Mesenchymal stem cell (in vitro differentiated cells and primary cell): ENCODE measurements around the gene PDE4B.
"Not testable (repeated sequence)": the region's sequence is repeated elsewhere in the genome, so short reads cannot be mapped to it uniquely, and the experiment has no call there.

Experiments used
- DNase-seq: peaks from one replicate; pipeline ENCODE4 v3.0.0-alpha.2; 2013
- H2AFZ ChIP-seq: one replicate; pipeline ENCODE4 v1.6.1; 2013; ENCODE audit warnings: low read depth, mild to moderate bottlenecking, control low read depth, inconsistent platforms, low read length, moderate library complexity
- H2AK5ac ChIP-seq: 2 replicates; pipeline ENCODE4 v1.6.1; 2013; ENCODE audit warnings: low read length, moderate library complexity, mild to moderate bottlenecking, inconsistent platforms; ENCODE audit not compliant: severe bottlenecking
- H2BK120ac ChIP-seq: one replicate; pipeline ENCODE4 v1.6.1; 2013; ENCODE audit warnings: low read depth, mild to moderate bottlenecking, inconsistent platforms, low read length, moderate library complexity
- H2BK12ac ChIP-seq, 2 experiments: one replicate each; pipeline ENCODE4 v1.6.1; 2013; ENCODE audit warnings: inconsistent platforms in 2 of 2, low read length in 2 of 2, mild to moderate bottlenecking in 2 of 2, moderate library complexity in 2 of 2, control low read depth in 1 of 2
- H2BK15ac ChIP-seq: one replicate; pipeline ENCODE4 v1.6.1; 2013; ENCODE audit warnings: mild to moderate bottlenecking, low read depth, inconsistent platforms; ENCODE audit not compliant: poor library complexity, severe bottlenecking
- H2BK5ac ChIP-seq: 2 replicates; pipeline ENCODE4 v1.6.1; 2013; ENCODE audit warnings: low read depth, mild to moderate bottlenecking, low read length, control low read depth, inconsistent platforms; ENCODE audit not compliant: poor library complexity, severe bottlenecking
- H3K14ac ChIP-seq, 2 experiments: one replicate each; pipeline ENCODE4 v1.6.1; 2013; ENCODE audit warnings: inconsistent platforms in 2 of 2, low read length in 2 of 2, control low read depth in 1 of 2, mild to moderate bottlenecking in 1 of 2, moderate library complexity in 1 of 2
- H3K18ac ChIP-seq, 2 experiments: one replicate each; pipeline ENCODE4 v1.6.1; 2013; ENCODE audit warnings: inconsistent platforms in 2 of 2, low read length in 2 of 2, control low read depth in 1 of 2, low read depth in 1 of 2, mild to moderate bottlenecking in 1 of 2
- H3K23ac ChIP-seq, 2 experiments: one replicate each; pipeline ENCODE4 v1.6.1; 2013; ENCODE audit warnings: inconsistent platforms in 2 of 2, low read length in 2 of 2, mild to moderate bottlenecking in 2 of 2, moderate library complexity in 2 of 2, control low read depth in 1 of 2
- H3K27ac ChIP-seq: 2 replicates; pipeline ENCODE4 v1.5.1; 2013; ENCODE audit warnings: mild to moderate bottlenecking, moderate library complexity, low read length, control low read depth, inconsistent platforms; ENCODE audit not compliant: poor library complexity, severe bottlenecking
- H3K27me3 ChIP-seq, 2 experiments: 2 replicates each; pipeline versions ENCODE4 v1.6.1 to v1.7.0; 2013; ENCODE audit warnings: low read length in 2 of 2, mild to moderate bottlenecking in 2 of 2, moderate library complexity in 2 of 2, control low read depth in 1 of 2, inconsistent platforms in 1 of 2; ENCODE audit not compliant: control insufficient read depth in 1 of 2, insufficient read depth in 1 of 2
- H3K36me3 ChIP-seq, 2 experiments: 2 replicates each; pipeline versions ENCODE4 v1.6.1 to v1.7.0; 2013; ENCODE audit warnings: low read length in 2 of 2, control low read depth in 1 of 2, inconsistent platforms in 1 of 2, low read depth in 1 of 2, mild to moderate bottlenecking in 1 of 2; ENCODE audit not compliant: insufficient read depth in 2 of 2, control insufficient read depth in 1 of 2
- H3K4ac ChIP-seq, 2 experiments: one replicate each; pipeline ENCODE4 v1.6.1; 2013; ENCODE audit warnings: inconsistent platforms in 2 of 2, low read length in 2 of 2, mild to moderate bottlenecking in 2 of 2, moderate library complexity in 2 of 2, control low read depth in 1 of 2, low read depth in 1 of 2
- H3K4me1 ChIP-seq: 2 replicates; pipeline ENCODE4 v1.6.1; 2013; ENCODE audit warnings: low read depth, low read length, control low read depth; ENCODE audit not compliant: control insufficient read depth, insufficient read depth
- H3K4me2 ChIP-seq: 2 replicates; pipeline ENCODE4 v1.6.1; 2013; ENCODE audit warnings: low read length, mild to moderate bottlenecking, inconsistent platforms; ENCODE audit not compliant: poor library complexity, severe bottlenecking
- H3K4me3 ChIP-seq, 2 experiments: 2 replicates each; pipeline versions ENCODE4 v1.5.1 to v1.7.0; 2013; ENCODE audit warnings: low read length in 2 of 2, mild to moderate bottlenecking in 2 of 2, control low read depth in 1 of 2, low read depth in 1 of 2; ENCODE audit not compliant: insufficient read depth in 1 of 2
- H3K79me1 ChIP-seq: replicated peaks from 2 replicates; pipeline ENCODE4 v1.6.1; 2013; ENCODE audit warnings: mild to moderate bottlenecking, control low read depth, low read length, inconsistent platforms; ENCODE audit not compliant: poor library complexity, severe bottlenecking
- H3K9ac ChIP-seq: 2 replicates; pipeline ENCODE4 v1.7.0; 2013; ENCODE audit warnings: mild to moderate bottlenecking, low read length, moderate library complexity
- H3K9me3 ChIP-seq: 2 replicates; pipeline ENCODE4 v1.7.0; 2013; ENCODE audit warnings: mild to moderate bottlenecking, low read length; ENCODE audit not compliant: control insufficient read depth
- H4K8ac ChIP-seq: one replicate; pipeline ENCODE4 v1.6.1; 2013; ENCODE audit warnings: inconsistent platforms, mild to moderate bottlenecking, low read length, moderate library complexity
- H4K91ac ChIP-seq: one replicate; pipeline ENCODE4 v1.6.1; 2013; ENCODE audit warnings: mild to moderate bottlenecking, low read length, inconsistent platforms
- WGBS: methylation state at CpG from one replicate; pipeline ENCODE4 v1.1.7; 2013; ENCODE audit warnings: mixed read lengths; 5-methylcytosine and 5-hydroxymethylcytosine counted together

The PDE4B gene

DNA sequence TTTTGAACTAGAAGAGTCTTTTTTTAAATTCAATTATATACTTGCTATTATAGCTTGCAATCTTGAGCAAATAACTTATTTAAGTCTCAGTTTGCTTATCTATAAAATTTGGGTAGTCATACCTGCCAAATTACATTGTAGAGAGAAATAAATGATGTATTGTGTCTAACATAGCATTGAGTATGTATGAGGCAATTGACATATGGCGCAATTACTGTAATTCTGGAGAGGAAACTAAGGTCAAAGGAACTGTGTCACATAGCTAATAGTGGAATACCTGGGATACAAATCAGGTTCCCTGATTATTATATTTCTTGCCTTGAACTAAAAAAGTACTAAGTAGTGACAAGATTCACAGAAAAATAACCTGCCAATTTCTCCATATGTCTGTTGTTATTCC lies 302.5 kb downstream of the PDE4B start:
- Histone ChIP-seq H3K14ac (no peak overlapping the region), H3K27me3 (no peaks in the 10 kb centered on the region), H2BK5ac (no peak overlapping the region), H2AFZ (no peak overlapping the region), H3K27ac (no peak overlapping the region), H2BK15ac (no peak overlapping the region), H4K8ac (no peak overlapping the region), H3K4me1 (no peaks in the 10 kb centered on the region), H2AK5ac (no peak overlapping the region), H3K18ac (no peak overlapping the region), H3K36me3 (no peaks in the 10 kb centered on the region), H3K23ac (no peak overlapping the region), H3K4ac (no peak overlapping the region), H3K79me1 (no peaks in the 10 kb centered on the region), H2BK12ac (no peak overlapping the region), H3K9me3 (no peaks in the 10 kb centered on the region), H4K91ac (no peak overlapping the region), H3K9ac (no peak overlapping the region), H3K4me3 (no peak overlapping the region), H2BK120ac (no peak overlapping the region), H3K4me2 (no peak overlapping the region)
- no peak for DNase-seq
- WGBS = 100% methylated on average over 1 of the region's 1 CpG

GRCh38 chr1:66100959-66101358 lies 308.3 kb downstream of the PDE4B start:
- not testable (repeated sequence) for H2BK5ac ChIP-seq, H3K4me3 ChIP-seq, H2AK5ac ChIP-seq, H3K36me3 ChIP-seq, H2BK120ac ChIP-seq, H3K4ac ChIP-seq, H3K4me2 ChIP-seq, H3K23ac ChIP-seq, H3K4me1 ChIP-seq, H4K8ac ChIP-seq, DNase-seq, H3K9me3 ChIP-seq, H3K14ac ChIP-seq, H4K91ac ChIP-seq, H3K18ac ChIP-seq, H2BK12ac ChIP-seq, H3K79me1 ChIP-seq, H3K9ac ChIP-seq, H2BK15ac ChIP-seq, H3K27me3 ChIP-seq, H3K27ac ChIP-seq, H2AFZ ChIP-seq
- 100% methylated on average over 1 of the region's 4 CpGs for WGBS

GRCh38 chr1:66104076-66104475 lies 311.4 kb downstream of the PDE4B start:
- DNase-seq = not testable (repeated sequence)

GRCh38 chr1:66108624-66109023 lies 315.9 kb downstream of the PDE4B start:
- no peaks in the 10 kb centered on the region for H3K27me3 ChIP-seq

More at GRCh38 chr1:66104076-66104475, 311.4 kb downstream of the PDE4B start:
- H3K79me1 ChIP-seq, H2AFZ ChIP-seq, H3K4me2 ChIP-seq, H2BK15ac ChIP-seq, H3K23ac ChIP-seq, H3K27ac ChIP-seq, H3K36me3 ChIP-seq, H3K9me3 ChIP-seq, H4K8ac ChIP-seq, H2BK12ac ChIP-seq, H3K4ac ChIP-seq, H3K14ac ChIP-seq, H2BK120ac ChIP-seq, H3K18ac ChIP-seq, H4K91ac ChIP-seq, H2BK5ac ChIP-seq, H3K27me3 ChIP-seq, H3K9ac ChIP-seq, H2AK5ac ChIP-seq, H3K4me3 ChIP-seq, H3K4me1 ChIP-seq: not testable (repeated sequence)
- no CpG with 5 or more reads among the region's 5 CpGs for WGBS

More at GRCh38 chr1:66108624-66109023, 315.9 kb downstream of the PDE4B start:
- H3K18ac ChIP-seq = no peak overlapping the region
- H3K9ac ChIP-seq = no peak overlapping the region
- H2BK120ac ChIP-seq = no peak overlapping the region
- H4K8ac ChIP-seq = no peak overlapping the region
- H3K14ac ChIP-seq = no peak overlapping the region
- H4K91ac ChIP-seq = no peak overlapping the region
- H3K27ac ChIP-seq = no peak overlapping the region
- H3K4me3 ChIP-seq = no peak overlapping the region
- no peaks in the 10 kb centered on the region for H3K36me3 ChIP-seq
- no peaks in the 10 kb centered on the region for H3K79me1 ChIP-seq
- H3K23ac ChIP-seq = no peak overlapping the region
- WGBS = 88% methylated on average over 1 of the region's 2 CpGs
- H3K4me1 ChIP-seq = no peaks in the 10 kb centered on the region
- no peak for DNase-seq
- H3K9me3 ChIP-seq = no peaks in the 10 kb centered on the region
- no peak overlapping the region for H3K4me2 ChIP-seq
- H3K4ac ChIP-seq = no peak overlapping the region
- H2BK15ac ChIP-seq = no peak overlapping the region
- no peak overlapping the region for H2BK12ac ChIP-seq
- H2BK5ac ChIP-seq = no peak overlapping the region
- no peak overlapping the region for H2AFZ ChIP-seq
- H2AK5ac ChIP-seq = no peak overlapping the region
